AG09309 (cell line): ENCODE results near the gene CD22.

Experiments
- DNase-seq: peaks from one replicate; pipeline ENCODE4 v3.0.0-alpha.2; 2010; ENCODE audit warnings: low read depth
- H3K4me3 ChIP-seq: 2 replicates; pipeline ENCODE4 v1.5.1; 2011; ENCODE audit warnings: mild to moderate bottlenecking, low read depth, low read length, moderate library complexity; ENCODE audit not compliant: control insufficient read depth
- CTCF ChIP-seq: IDR thresholded peaks from 2 replicates; pipeline ENCODE4 v1.5.1; 2011; ENCODE audit warnings: mild to moderate bottlenecking, low read depth, low read length, inconsistent platforms; ENCODE audit not compliant: insufficient read depth, control insufficient read depth; ENCODE audit errors: missing control alignments

Gene CD22

DNA sequence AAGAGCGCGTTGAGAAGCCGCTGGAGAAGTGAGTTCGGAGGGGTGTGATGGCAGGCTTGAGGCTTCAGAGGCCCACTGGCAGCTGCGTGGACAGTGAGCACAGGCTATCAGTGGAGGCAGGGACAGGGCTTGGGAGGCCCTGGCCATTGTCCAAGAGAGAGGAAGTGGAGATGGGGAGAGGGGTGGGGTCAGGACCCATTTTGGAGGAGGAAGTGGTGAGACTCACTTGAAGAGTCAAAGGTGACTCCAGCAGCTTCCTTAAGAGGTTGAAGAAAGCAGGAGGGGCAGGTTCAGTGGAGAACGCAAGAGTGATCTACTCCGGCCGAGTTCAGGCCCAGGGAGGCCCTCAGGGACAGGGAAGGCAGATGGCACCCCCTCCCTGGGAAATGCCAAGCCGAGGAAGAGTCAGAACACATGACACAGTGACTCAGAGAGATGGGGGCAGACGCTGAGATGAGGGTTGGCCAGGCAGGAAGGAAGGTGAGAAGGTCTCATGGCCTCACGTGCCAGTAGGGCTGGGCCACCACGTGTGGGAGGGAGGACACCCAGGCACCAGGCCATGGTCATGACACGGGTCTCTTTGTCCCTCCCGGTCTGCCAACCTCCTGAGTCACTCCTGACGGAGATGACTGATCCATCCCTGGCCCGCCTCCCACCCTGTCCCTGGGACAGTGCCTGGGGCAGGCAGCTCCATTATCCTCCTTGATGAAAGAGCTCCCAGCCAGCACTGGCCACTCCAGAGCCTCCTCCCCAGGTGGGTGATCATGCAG lies 10.1 kb upstream of the CD22 start:
- no peak for TF ChIP-seq CTCF
- H3K4me3 ChIP-seq = no peak overlapping the region
- DNase-seq = peak; percentile 23

- H3K4me3 ChIP-seq = no peak overlapping the region
- no peak for DNase-seq
- TF ChIP-seq CTCF = no peak
Observed at GRCh38 chr19:35320065-35320713, 8.8 kb upstream of the CD22 start.

DNA sequence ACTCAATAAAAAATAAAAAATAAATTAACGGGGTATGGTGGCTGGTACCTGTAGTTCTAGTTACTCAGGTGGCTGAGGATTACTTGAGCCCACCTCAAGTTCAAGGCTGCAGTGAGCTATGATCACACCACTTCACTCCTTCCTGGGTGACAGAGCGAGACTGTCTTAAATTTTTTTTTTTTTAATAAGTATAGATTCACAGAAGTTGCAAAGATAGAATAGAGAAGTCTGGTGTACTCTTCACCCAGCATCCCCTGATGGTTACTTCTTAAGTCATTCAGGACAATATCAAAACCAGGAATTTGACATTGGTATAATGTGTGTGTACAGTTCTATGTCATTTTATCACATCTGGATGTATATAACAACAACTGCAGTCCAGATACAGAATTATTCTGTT lies 7.7 kb upstream of the CD22 start:
- DNase-seq = no peak
- no peak for TF ChIP-seq CTCF
- no peak overlapping the region for H3K4me3 ChIP-seq

- H3K4me3 ChIP-seq = no peak overlapping the region
- TF ChIP-seq CTCF = no peak
- DNase-seq = no peak
Observed at GRCh38 chr19:35322014-35322413, 7.0 kb upstream of the CD22 start.

DNA sequence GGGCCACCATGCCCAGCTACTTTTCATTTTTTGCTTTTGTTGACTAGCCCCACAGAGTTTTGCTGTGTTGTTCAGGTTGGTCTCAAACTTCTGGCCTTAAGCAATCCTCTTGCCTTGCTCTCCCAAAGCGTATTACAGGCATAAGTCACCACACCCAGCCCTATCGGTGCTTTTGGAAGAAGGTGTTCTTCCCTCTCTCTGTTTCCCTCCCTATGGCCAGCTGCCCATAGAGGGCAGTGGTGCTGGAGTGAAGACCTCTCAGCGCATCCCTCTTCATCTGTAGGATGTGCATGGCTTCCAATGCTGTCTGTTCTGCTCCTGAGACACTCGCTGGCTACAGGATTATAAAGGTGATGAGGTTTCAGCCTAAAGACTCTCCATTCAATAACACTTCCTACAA lies 1.3 kb upstream of the CD22 start:
- TF ChIP-seq CTCF = peak; percentile 9
- DNase-seq = no peak
- no peak overlapping the region for H3K4me3 ChIP-seq

DNA sequence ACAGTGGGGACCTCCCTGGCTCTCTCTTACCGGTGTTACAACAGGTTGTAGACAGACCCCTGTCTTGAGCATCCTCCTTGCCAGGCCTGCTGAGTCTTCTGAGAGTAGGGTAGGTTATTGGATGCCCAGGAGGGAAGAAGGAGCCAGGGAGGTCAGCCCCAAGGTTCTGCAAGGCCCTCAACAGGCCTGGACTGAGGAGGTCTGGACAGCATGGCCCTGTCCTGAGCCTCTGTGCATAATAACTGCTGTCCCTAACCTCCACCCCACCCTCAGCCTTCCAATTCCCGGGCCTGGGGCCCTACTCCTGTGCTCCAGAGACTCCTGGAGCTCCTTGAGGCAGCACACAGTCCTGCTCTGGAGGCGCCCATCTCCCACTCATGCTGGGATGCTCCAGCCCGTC lies 336 bp downstream of the CD22 start:
- no peak for TF ChIP-seq CTCF
- H3K4me3 ChIP-seq = no peak overlapping the region
- DNase-seq = no peak

GRCh38 chr19:35330475-35330874 lies 1.5 kb downstream of the CD22 start:
- H3K4me3 ChIP-seq = no peak overlapping the region
- DNase-seq = no peak
- TF ChIP-seq CTCF = no peak
